ENCODE data around the gene IGF2R. TPM values are rescaled to one million over a fixed set of nuclear protein-coding genes. Genes with fewer than 3 reads are reported as not detected.

Gene IGF2R
- total RNA-seq, 1 experiment from 2014 or later, result 92.2 TPM

GRCh38 chr6:160120087-160120486 lies 151.2 kb downstream of the IGF2R start:
- ChIA-PET POLR2A (no interaction called here), CTCF (no interaction called here)
- peaks cover 11% of the 10 kb centered on the region for H3K36me3 Mint-ChIP-seq (ENCODE audit: insufficient read depth, unreplicated experiment)
- no peaks in the 10 kb centered on the region for H3K4me1 Mint-ChIP-seq (ENCODE audit: low read depth, unreplicated experiment)
- H3K27me3 ChIP-seq (replicated peaks; ENCODE audit: control insufficient read depth, insufficient read depth, low read length), result no peaks in the 10 kb centered on the region
- DNase-seq, result no peak
- no peaks in the 10 kb centered on the region for H3K4me1 ChIP-seq
- intact Hi-C loops (cut with micrococcal nuclease; ENCODE audit: unreplicated experiment), result no loop called here
- H3K4me3 ChIP-seq (ENCODE audit: low read depth, low read length), result no peak overlapping the region
- no peaks in the 10 kb centered on the region for H3K27me3 Mint-ChIP-seq (ENCODE audit: insufficient read depth, unreplicated experiment)
- no peaks in the 10 kb centered on the region for H3K9me3 Mint-ChIP-seq (ENCODE audit: unreplicated experiment)
- no peak overlapping the region for H3K27ac Mint-ChIP-seq (ENCODE audit: unreplicated experiment)
- no TSS peak for BruUV-seq (replicated peaks)
- H3K9me3 ChIP-seq, result peaks cover 7% of the 10 kb centered on the region; the same call in 1 of the 2 replicates
- H3K4me3 Mint-ChIP-seq (ENCODE audit: unreplicated experiment), result no peak overlapping the region
- no peaks in the 10 kb centered on the region for H3K36me3 ChIP-seq (ENCODE audit: control insufficient read depth, insufficient read depth, low read length)
- TF ChIP-seq CTCF (IDR thresholded peaks at IDR 0.05; ENCODE audit: insufficient read depth in 1 of 2, low read depth in 1 of 2, low read length in 1 of 2, severe bottlenecking in 1 of 2, unreplicated experiment in 1 of 2), result no peak

- Mint-ChIP-seq H3K9me3 (ENCODE audit: unreplicated experiment) (no peaks in the 10 kb centered on the region), H3K4me1 (ENCODE audit: low read depth, unreplicated experiment) (no peaks in the 10 kb centered on the region), H3K27ac (ENCODE audit: unreplicated experiment) (no peak within 1 kb of the TSS), H3K36me3 (ENCODE audit: insufficient read depth, unreplicated experiment) (peaks cover 5% of the 10 kb centered on the region), H3K4me3 (ENCODE audit: unreplicated experiment) (no peak within 1 kb of the TSS), H3K27me3 (ENCODE audit: insufficient read depth, unreplicated experiment) (no peaks in the 10 kb centered on the region)
- DNase-seq, result no peak
- Histone ChIP-seq H3K27me3 (replicated peaks; ENCODE audit: control insufficient read depth, insufficient read depth, low read length) (no peaks in the 10 kb centered on the region), H3K4me3 (ENCODE audit: low read depth, low read length) (no peak within 1 kb of the TSS), H3K9me3 (peaks cover 6% of the 10 kb centered on the region; the same call in 1 of the 2 replicates), H3K36me3 (ENCODE audit: control insufficient read depth, insufficient read depth, low read length) (no peaks in the 10 kb centered on the region), H3K4me1 (no peaks in the 10 kb centered on the region)
- intact Hi-C loops (cut with micrococcal nuclease; ENCODE audit: unreplicated experiment), result no loop called here
- POLR2A ChIA-PET, result no interaction called here
- no peak for TF ChIP-seq CTCF (IDR thresholded peaks at IDR 0.05; ENCODE audit: insufficient read depth in 1 of 2, low read depth in 1 of 2, low read length in 1 of 2, severe bottlenecking in 1 of 2, unreplicated experiment in 1 of 2)
- no TSS peak for BruUV-seq (replicated peaks)
- CTCF ChIA-PET, result no interaction called here
Observed at GRCh38 chr6:160121558-160121957, 152.7 kb downstream of the IGF2R start, which contains the start of gene SLC22A1. Gene SLC22A1, plus strand, starts transcription at chr6:160121815. Its CDS starts 121 bp downstream, at chr6:160121936.

- Mint-ChIP-seq H3K4me1 (ENCODE audit: low read depth, unreplicated experiment) (no peaks in the 10 kb centered on the region), H3K4me3 (ENCODE audit: unreplicated experiment) (no peak overlapping the region), H3K27ac (ENCODE audit: unreplicated experiment) (no peak overlapping the region), H3K27me3 (ENCODE audit: insufficient read depth, unreplicated experiment) (no peaks in the 10 kb centered on the region), H3K36me3 (ENCODE audit: insufficient read depth, unreplicated experiment) (peaks cover 5% of the 10 kb centered on the region), H3K9me3 (ENCODE audit: unreplicated experiment) (no peaks in the 10 kb centered on the region)
- intact Hi-C loops (cut with micrococcal nuclease; ENCODE audit: unreplicated experiment), result no loop called here
- POLR2A ChIA-PET, result no interaction called here
- no peak overlapping the region for H3K4me3 ChIP-seq (ENCODE audit: low read depth, low read length)
- no peak for DNase-seq
- H3K27me3 ChIP-seq (replicated peaks; ENCODE audit: control insufficient read depth, insufficient read depth, low read length), result no peaks in the 10 kb centered on the region
- no peaks in the 10 kb centered on the region for H3K4me1 ChIP-seq
- TF ChIP-seq CTCF (IDR thresholded peaks at IDR 0.05; ENCODE audit: insufficient read depth in 1 of 2, low read depth in 1 of 2, low read length in 1 of 2, severe bottlenecking in 1 of 2, unreplicated experiment in 1 of 2), result no peak
- peaks cover 2% of the 10 kb centered on the region; the same call in 1 of the 2 replicates for H3K9me3 ChIP-seq
- no peaks in the 10 kb centered on the region for H3K36me3 ChIP-seq (ENCODE audit: control insufficient read depth, insufficient read depth, low read length)
- no TSS peak for BruUV-seq (replicated peaks)
- CTCF ChIA-PET, result no interaction called here
Observed at GRCh38 chr6:160121981-160122380, 153.1 kb downstream of the IGF2R start.
